GDM1 (cell line): Measurements from ENCODE around the gene IFNA5.

Experiments
- DNase-seq: peaks from one replicate; lab custom pipeline; 2025; lab: John Stamatoyannopoulos, UW

The IFNA5 gene

DNA sequence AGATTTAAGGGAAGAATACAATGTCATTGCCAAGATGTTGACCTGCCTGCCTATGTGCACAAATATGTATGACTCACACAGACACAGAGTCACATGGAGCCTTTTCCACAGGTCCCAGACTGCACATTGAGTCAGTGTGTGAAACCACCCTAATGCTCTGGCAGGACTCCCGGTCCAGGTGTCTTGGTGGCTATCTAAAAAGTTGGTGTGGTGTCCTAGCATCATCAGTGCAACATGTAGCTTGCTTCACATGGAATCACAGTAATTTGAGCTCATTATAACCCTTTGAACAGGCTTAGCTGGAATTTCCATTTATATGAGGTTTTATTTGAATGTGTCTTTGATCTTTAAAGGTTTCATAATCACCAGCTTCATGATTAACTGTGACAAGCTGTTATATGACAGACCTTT lies 10.7 kb downstream of the IFNA5 start:
- DNase-seq = no peak

DNA sequence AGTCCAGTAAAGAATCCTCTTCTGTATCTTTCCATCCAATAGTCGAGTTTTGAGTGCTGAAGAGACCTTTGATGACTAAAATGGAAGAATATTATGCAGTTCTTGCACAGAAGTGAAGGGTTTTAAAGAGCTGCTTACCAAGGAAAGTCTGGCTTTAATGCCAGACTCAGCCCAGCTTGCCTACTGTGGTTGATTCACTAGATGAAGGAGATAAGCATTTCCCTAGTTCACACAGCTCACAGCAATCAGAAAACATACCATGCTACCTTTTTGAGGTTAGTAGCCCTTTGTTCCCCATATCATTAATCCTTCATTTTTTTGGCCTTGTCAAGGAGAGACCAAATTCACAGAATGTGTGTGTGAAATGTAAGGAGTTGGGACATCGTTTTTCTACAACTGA lies 15.3 kb downstream of the IFNA5 start:
- no peak for DNase-seq

DNA sequence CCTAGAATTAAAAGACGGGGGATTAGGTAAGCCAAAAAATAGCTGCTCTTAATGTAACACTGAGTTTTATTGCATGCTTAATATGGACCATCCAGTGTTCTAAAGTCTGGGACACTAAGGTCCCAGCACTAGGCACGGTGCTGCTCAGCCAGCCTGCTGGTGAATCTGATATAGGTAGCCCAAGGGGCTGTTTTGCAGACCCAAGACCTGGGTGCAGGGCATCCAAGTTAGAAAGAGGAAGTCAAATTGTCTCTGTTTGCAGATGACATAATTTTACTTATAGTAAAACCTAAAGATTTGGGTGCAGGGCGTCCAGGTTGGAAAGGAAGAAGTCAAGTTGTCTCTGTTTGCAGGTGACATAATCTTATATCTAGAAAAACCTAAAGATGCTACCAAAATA lies 17.8 kb downstream of the IFNA5 start:
- no peak for DNase-seq

DNA sequence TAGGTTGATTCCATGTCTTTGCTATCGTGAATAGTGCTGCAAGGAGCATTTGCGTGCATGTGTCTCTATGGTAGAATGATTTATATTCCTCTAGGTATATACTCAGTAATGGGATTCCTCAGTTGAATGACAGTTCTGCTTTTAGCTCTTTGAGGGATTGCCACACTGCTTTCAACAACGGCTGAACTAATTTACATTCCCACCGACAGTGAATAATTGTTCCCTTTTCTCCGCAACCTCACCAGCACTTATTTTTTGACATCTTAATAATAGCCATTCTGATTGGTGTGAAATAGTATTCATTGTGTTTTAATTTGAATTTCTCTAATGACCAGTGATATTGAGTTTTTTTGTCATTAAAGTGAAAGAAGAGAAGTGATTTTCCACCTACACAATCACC lies 18.5 kb downstream of the IFNA5 start:
- no peak for DNase-seq

DNA sequence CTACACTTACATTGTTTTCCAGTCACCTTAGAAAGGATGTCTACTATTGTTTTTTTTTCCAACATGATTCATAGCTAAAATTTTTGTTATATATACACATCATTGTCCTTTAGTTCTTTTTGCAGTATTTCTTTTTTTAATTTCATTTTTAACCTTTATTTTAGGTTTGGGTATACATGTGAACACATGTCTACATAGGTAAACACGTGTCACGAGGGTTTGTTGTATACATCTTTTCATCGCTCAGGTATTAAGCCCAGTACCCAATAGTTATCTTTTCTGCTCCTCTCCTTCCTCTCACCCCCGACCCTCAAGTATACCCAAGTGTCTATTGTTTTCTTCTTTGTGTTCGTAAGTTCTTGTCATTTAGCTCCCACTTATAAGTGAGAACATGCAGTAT lies 19.0 kb downstream of the IFNA5 start:
- DNase-seq = no peak

DNA sequence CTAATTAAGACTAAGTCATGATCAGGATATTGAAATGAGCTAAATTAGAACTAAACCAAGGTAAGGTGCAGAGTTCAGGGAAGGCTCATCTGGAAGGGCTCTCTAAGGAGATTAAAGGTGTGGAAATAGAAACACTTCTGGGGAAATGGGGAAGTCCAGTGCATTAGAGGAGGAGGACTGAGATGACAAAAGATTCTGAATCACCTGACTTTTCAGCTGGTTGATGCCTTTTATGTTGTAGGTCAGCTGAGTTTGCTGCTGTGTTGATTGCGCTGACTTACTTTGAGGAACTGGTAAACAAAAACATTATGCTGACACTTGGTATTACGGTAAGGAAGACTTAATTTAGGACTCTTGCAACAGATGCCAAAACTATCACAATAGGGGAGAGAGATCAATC lies 23.8 kb downstream of the IFNA5 start:
- DNase-seq = no peak

DNA sequence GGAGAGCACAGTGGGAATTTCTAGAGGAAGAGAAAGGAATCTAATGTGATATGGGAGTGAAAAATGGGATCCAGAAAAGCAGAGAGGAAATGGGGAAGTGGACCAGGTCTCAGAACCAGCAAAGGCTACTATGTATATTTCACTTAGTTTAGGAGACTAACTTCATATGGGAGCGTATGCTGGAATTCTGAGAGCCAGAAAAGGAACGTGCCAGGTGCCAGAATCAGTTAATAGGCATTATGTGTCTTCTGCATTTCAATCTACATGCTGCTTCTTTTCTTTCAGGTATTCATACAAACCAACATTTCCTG lies 36.8 kb downstream of the IFNA5 start:
- no peak for DNase-seq

DNA sequence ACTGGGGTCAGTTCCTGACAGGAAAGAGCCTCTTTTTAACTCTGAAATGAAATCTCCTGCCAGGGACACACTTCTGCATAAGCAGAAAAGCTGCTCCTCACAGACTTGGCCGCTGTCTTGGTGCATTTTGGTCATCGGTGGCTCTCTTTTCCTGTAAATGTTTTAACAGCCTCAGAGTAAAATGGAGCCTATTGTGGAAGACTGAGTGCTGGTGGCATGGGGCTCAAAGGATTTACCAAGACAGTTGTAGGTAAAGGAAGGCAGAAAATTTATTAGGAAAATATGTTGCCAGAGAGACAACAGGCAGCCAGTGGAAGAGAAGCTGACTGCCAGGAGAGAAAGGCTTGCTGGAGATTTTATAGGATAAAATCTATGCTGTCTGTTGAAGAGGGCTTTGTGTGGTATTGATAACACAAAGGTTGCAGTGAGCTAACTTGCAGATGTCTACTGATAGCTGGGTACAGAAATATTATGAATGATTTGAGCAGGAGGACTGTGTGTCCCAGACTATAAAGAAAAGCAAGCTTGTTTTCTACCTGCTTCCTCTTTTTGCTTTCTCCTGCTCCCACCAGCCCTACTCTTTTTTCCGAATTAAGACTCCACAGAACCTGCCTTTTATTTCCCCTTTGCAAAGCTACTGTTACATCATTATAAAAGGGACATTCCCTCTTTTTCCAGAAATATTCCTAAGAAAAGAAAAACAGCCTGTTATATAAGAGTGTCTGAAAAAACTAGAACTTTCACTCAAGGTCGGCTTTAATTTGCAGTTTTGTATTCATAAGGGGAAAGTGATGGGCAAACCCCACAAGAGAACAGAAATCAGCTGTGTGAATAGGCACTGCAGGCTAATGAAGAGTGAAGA lies 37.4 kb downstream of the IFNA5 start:
- DNase-seq = no peak

DNA sequence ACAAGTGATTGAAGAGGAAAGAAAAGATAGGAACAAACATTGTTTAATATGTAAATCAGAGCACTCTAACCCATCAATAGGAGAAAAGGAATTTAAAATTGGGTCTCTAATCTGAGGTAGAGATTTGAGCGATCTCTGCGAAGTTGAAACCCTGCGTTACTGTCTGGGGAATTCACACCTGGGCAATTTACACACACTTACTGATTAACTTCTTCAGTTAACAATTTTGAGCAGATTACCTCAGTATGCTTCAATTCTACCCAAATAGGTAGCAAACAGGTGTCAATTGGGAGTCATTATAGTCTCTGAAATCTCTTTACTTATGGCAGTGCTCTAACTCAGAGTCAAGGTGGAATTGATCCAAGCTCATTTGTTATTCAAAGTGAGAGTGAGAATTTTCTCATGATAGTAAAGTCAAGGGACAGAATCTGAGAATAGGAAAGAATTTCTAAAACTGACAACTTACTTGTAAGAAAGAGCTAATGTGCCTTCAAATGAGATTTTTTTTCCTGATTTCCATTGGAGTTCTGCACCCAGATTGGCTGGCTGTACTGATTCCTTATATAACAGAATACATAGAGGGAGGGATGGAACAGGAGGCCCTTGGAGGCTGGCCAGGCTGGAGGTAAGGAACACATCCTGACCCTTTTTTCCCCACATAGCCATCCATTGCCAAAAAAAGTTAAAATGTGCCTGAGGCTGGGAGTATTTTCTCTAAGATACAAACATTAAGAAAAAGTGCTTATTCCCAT lies 38.2 kb downstream of the IFNA5 start:
- DNase-seq = no peak

DNA sequence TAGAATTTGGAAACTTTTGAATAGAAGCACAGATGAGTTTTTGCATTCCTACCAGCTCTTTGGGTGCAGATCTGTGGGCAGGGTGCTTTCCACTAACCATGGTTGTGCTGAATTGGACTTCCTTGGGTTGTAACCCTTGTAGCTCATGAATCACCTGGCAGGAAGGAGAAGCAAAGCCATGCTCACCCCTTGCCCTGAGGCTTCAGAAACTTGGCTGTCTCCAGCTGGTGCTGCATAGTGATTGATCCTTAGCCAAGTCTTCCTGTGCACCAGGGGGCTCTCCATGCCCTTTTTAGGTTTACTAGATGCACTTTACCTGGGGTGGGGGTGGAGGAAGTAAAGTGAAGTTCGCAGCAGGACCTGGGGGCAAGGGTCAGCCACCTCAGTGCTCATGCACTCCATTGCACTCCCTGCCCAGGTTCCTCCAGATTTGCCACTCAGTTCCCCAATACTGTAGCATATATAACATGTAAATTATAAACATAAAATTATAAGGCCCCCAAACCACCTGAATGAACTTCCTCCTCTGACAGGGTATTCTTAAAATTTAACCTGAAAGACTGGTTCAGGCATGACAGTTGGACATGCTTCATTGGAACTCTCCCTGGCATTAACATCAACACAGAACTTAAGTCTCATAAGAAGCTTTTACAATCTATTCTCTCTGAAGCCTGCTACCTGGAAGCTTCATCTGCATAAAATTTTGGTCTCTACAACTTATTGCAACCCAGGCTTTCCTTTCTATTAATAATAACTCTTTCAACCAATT lies 39.5 kb downstream of the IFNA5 start:
- no peak for DNase-seq

DNA sequence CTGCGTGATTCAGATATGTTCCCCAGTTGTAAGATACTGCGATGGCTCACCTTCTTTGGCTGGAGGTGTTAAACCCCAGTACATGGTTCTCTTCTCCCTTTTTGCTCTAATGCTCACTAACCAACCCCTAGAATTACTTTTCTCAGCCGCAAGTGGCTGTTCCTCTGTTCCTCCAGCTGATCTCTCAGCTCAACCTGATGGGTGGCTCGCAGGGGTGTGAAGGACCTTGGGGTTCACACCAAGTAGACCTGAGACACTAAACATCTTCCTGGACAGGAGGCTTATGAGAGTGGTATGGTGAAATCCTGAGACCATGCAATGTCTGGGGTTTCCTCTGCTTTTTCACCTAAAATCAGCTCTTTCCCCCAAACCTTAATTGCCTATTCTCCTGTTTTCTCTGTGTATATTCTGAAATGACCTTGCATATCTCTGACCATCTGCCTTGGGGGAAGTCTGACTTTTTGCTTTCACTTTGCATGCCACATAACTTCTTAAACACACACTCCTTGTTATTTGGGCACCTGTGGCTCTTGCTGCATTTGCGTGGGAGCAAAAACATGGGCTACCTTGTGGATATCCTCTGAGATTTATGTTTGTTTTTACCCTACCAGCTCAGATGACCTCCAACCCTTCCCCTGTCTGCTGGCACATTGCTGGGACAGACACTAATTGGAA lies 49.4 kb downstream of the IFNA5 start:
- no peak for DNase-seq
